Trophoblast cell (in vitro differentiated cells and primary cell): Measurements from ENCODE around the gene WRNIP1.

Source experiments
- DNase-seq, 2 donors: peaks; one replicate each; pipeline ENCODE4 v3.0.0-alpha.2; 2016
- H2AFZ ChIP-seq: 2 replicates; pipeline ENCODE4 v1.6.1; 2013; ENCODE audit warnings: low read length, moderate library complexity, mild to moderate bottlenecking; ENCODE audit not compliant: insufficient read depth, poor library complexity
- H2AK5ac ChIP-seq: 2 replicates; pipeline ENCODE4 v1.6.1; 2013; ENCODE audit warnings: mild to moderate bottlenecking, low read length
- H2BK120ac ChIP-seq: 2 replicates; pipeline ENCODE4 v1.6.1; 2013; ENCODE audit warnings: low read length, mild to moderate bottlenecking, moderate library complexity; ENCODE audit not compliant: insufficient read depth, poor library complexity
- H2BK12ac ChIP-seq: 2 replicates; pipeline ENCODE4 v1.6.1; 2013; ENCODE audit warnings: mild to moderate bottlenecking, low read length, moderate library complexity
- H2BK5ac ChIP-seq: 2 replicates; pipeline ENCODE4 v1.6.1; 2013; ENCODE audit warnings: low read length, low read depth, moderate library complexity, mild to moderate bottlenecking; ENCODE audit not compliant: poor library complexity
- H3K14ac ChIP-seq: 2 replicates; pipeline ENCODE4 v1.6.1; 2013; ENCODE audit warnings: mild to moderate bottlenecking, low read length
- H3K18ac ChIP-seq: 2 replicates; pipeline ENCODE4 v1.6.1; 2013; ENCODE audit warnings: mild to moderate bottlenecking, low read length
- H3K23ac ChIP-seq: 2 replicates; pipeline ENCODE4 v1.6.1; 2013; ENCODE audit warnings: low read length
- H3K27ac ChIP-seq: 2 replicates; pipeline ENCODE4 v1.5.1; 2013; ENCODE audit warnings: low read depth, mild to moderate bottlenecking, inconsistent platforms, low read length, moderate library complexity
- H3K27me3 ChIP-seq: 2 replicates; pipeline ENCODE4 v1.6.1; 2013; ENCODE audit warnings: inconsistent platforms, mild to moderate bottlenecking, low read length, moderate library complexity; ENCODE audit not compliant: insufficient read depth
- H3K36me3 ChIP-seq, 2 experiments: 1 replicate in 1 of 2; 2 replicates in 1 of 2; pipeline ENCODE4 v1.6.1; 2013; ENCODE audit warnings: low read length in 2 of 2, mild to moderate bottlenecking in 2 of 2, moderate library complexity in 1 of 2; ENCODE audit not compliant: insufficient read depth in 2 of 2, control insufficient read depth in 1 of 2
- H3K4ac ChIP-seq: 2 replicates; pipeline ENCODE4 v1.6.1; 2013; ENCODE audit warnings: low read depth, mild to moderate bottlenecking, low read length, moderate library complexity
- H3K4me1 ChIP-seq, 2 experiments: 1 replicate in 1 of 2; 2 replicates in 1 of 2; pipeline ENCODE4 v1.6.1; 2013; ENCODE audit warnings: low read length in 2 of 2, mild to moderate bottlenecking in 2 of 2, moderate library complexity in 1 of 2; ENCODE audit not compliant: insufficient read depth in 2 of 2, control insufficient read depth in 1 of 2
- H3K4me2 ChIP-seq: 2 replicates; pipeline ENCODE4 v1.6.1; 2013; ENCODE audit warnings: inconsistent platforms, mild to moderate bottlenecking, low read length, moderate library complexity
- H3K4me3 ChIP-seq: 2 replicates; pipeline ENCODE4 v1.5.1; 2013; ENCODE audit warnings: mild to moderate bottlenecking, low read depth, low read length, inconsistent platforms
- H3K79me1 ChIP-seq: one replicate; pipeline ENCODE4 v1.6.1; 2013; ENCODE audit warnings: low read length
- H3K79me2 ChIP-seq: 2 replicates; pipeline ENCODE4 v1.6.1; 2013; ENCODE audit warnings: low read length, mild to moderate bottlenecking; ENCODE audit not compliant: control insufficient read depth, insufficient read depth, poor library complexity
- H3K9ac ChIP-seq: 2 replicates; pipeline ENCODE4 v1.6.1; 2013; ENCODE audit warnings: mild to moderate bottlenecking, low read length
- H3K9me3 ChIP-seq: 2 replicates; pipeline ENCODE4 v1.6.1; 2013; ENCODE audit warnings: low read depth, mild to moderate bottlenecking, control low read depth, inconsistent platforms, low read length; ENCODE audit not compliant: insufficient read depth
- H4K12ac ChIP-seq: 2 replicates; pipeline ENCODE4 v1.6.1; 2013; ENCODE audit warnings: low read depth, mild to moderate bottlenecking, low read length, moderate library complexity
- H4K8ac ChIP-seq: 2 replicates; pipeline ENCODE4 v1.6.1; 2013; ENCODE audit warnings: low read depth, mild to moderate bottlenecking, low read length, moderate library complexity
- H4K91ac ChIP-seq: one replicate; pipeline ENCODE4 v1.6.1; 2013; ENCODE audit warnings: low read depth, mild to moderate bottlenecking, low read length, moderate library complexity
- WGBS: extraction: QIAGEN DNeasy Blood & Tissue Kit; methylation state at CpG from one replicate; pipeline ENCODE4 v1.1.7; 2013; ENCODE audit warnings: missing lambda C conversion rate; ENCODE audit not compliant: insufficient read length, insufficient coverage; ENCODE audit errors: extremely low coverage; 5-methylcytosine and 5-hydroxymethylcytosine counted together

Gene WRNIP1

GRCh38 chr6:2786269-2786668 is 21.1 kb downstream of the WRNIP1 start:
- no peak overlapping the region for H3K23ac ChIP-seq
- no peak overlapping the region for H3K27ac ChIP-seq
- H3K9ac ChIP-seq: no peak overlapping the region
- H3K4me1 ChIP-seq: peaks cover 0 to 2% of the 10 kb centered on the region in 2 experiments
- no CpG with 5 or more reads among the region's 4 CpGs for WGBS
- H2AFZ ChIP-seq: no peak overlapping the region
- H2BK5ac ChIP-seq: no peak overlapping the region
- H2BK12ac ChIP-seq: no peak overlapping the region
- DNase-seq: no peak
- H3K4me3 ChIP-seq: no peak overlapping the region
- no peak overlapping the region for H4K8ac ChIP-seq
- no peak overlapping the region for H4K12ac ChIP-seq
- no peaks in the 10 kb centered on the region for H3K79me2 ChIP-seq
- no peak overlapping the region for H2AK5ac ChIP-seq
- H3K14ac ChIP-seq: no peak overlapping the region
- H3K18ac ChIP-seq: no peak overlapping the region
- peaks cover 21 to 31% of the 10 kb centered on the region in 2 experiments for H3K36me3 ChIP-seq
- H3K27me3 ChIP-seq: no peaks in the 10 kb centered on the region
- H4K91ac ChIP-seq: no peak overlapping the region
- no peak overlapping the region for H3K4me2 ChIP-seq
- H3K9me3 ChIP-seq: no peaks in the 10 kb centered on the region
- no peaks in the 10 kb centered on the region for H3K79me1 ChIP-seq
- no peak overlapping the region for H2BK120ac ChIP-seq
- H3K4ac ChIP-seq: no peak overlapping the region

- H3K79me2 ChIP-seq: no peaks in the 10 kb centered on the region
- no peak overlapping the region for H3K4me3 ChIP-seq
- H3K79me1 ChIP-seq: no peaks in the 10 kb centered on the region
- no peak overlapping the region for H3K23ac ChIP-seq
- no peak overlapping the region for H4K12ac ChIP-seq
- no peaks in the 10 kb centered on the region for H3K27me3 ChIP-seq
- no peak overlapping the region for H3K4me2 ChIP-seq
- H2AFZ ChIP-seq: no peak overlapping the region
- no peak overlapping the region for H2BK5ac ChIP-seq
- peaks cover 5 to 6% of the 10 kb centered on the region in 2 experiments for H3K36me3 ChIP-seq
- H2AK5ac ChIP-seq: no peak overlapping the region
- H4K91ac ChIP-seq: peak overlapping the region; percentile 28
- H3K27ac ChIP-seq: no peak overlapping the region
- H4K8ac ChIP-seq: no peak overlapping the region
- DNase-seq: peak; percentile 72 to 81
- H3K14ac ChIP-seq: no peak overlapping the region
- H3K4me1 ChIP-seq: peaks cover 2 to 6% of the 10 kb centered on the region in 2 experiments
- no peak overlapping the region for H3K4ac ChIP-seq
- H3K9ac ChIP-seq: no peak overlapping the region
- no peaks in the 10 kb centered on the region for H3K9me3 ChIP-seq
- no peak overlapping the region for H3K18ac ChIP-seq
- no CpG with 5 or more reads among the region's 11 CpGs for WGBS
- H2BK120ac ChIP-seq: no peak overlapping the region
- H2BK12ac ChIP-seq: no peak overlapping the region
Observed at GRCh38 chr6:2790588-2791449, 25.6 kb downstream of the WRNIP1 start.

- WGBS: no CpG with 5 or more reads among the region's 4 CpGs
- no peaks in the 10 kb centered on the region for H3K27me3 ChIP-seq
- H4K12ac ChIP-seq: no peak overlapping the region
- no peak overlapping the region for H2AK5ac ChIP-seq
- H2BK12ac ChIP-seq: no peak overlapping the region
- H3K9ac ChIP-seq: no peak overlapping the region
- no peak overlapping the region for H2BK5ac ChIP-seq
- no peak overlapping the region for H2BK120ac ChIP-seq
- H4K91ac ChIP-seq: no peak overlapping the region
- no peak overlapping the region for H3K14ac ChIP-seq
- no peaks in the 10 kb centered on the region for H3K79me1 ChIP-seq
- peaks cover 0 to 2% of the 10 kb centered on the region in 2 experiments for H3K36me3 ChIP-seq
- H4K8ac ChIP-seq: no peak overlapping the region
- H3K4me2 ChIP-seq: no peak overlapping the region
- peaks cover 4 to 8% of the 10 kb centered on the region in 2 experiments for H3K4me1 ChIP-seq
- H2AFZ ChIP-seq: no peak overlapping the region
- no peaks in the 10 kb centered on the region for H3K9me3 ChIP-seq
- no peak for DNase-seq
- no peak overlapping the region for H3K27ac ChIP-seq
- H3K4me3 ChIP-seq: no peak overlapping the region
- H3K23ac ChIP-seq: no peak overlapping the region
- no peak overlapping the region for H3K18ac ChIP-seq
- H3K79me2 ChIP-seq: no peaks in the 10 kb centered on the region
- H3K4ac ChIP-seq: no peak overlapping the region
Observed at GRCh38 chr6:2791450-2791974, 26.3 kb downstream of the WRNIP1 start.

DNA sequence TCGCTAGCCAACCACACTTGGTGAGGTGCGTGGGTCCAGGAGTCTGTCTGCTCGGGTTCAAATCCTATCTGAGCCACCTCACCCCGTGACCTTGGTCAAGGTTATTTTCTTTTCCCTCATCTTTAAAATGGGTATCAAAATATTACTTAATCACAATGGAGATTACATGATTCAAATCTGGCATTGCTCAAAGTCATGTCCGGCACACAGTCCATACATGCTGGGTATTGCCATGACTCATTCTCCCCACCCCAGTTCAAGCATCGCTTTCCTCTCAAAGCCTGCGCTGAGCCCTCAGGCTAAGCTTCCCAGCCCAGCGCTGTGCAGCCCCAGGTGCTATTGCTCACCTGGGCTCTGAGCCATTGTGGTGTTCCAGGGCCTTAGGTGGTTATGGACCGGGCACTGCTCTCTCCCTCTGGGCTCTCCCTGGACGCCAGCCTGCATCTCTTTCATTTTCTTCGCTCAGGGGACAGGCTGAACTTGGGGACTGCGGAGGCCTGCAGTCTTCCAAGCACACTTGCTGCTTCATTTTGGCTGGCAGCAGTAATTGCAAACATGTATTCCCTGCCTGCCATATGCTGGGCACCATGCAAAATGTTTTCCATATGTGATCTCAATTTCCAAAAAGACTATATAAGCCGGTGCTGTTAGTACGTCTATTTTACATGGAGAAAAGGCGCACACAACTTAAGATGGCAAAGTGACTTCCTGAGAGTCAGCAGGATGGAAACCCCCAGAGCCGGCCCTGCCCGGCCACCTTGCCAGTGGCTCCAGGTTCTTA is 27.3 kb downstream of the WRNIP1 start:
- H2BK120ac ChIP-seq: no peak overlapping the region
- no peak overlapping the region for H2BK5ac ChIP-seq
- H3K36me3 ChIP-seq: peaks cover 0 to 2% of the 10 kb centered on the region in 2 experiments
- no peak overlapping the region for H2AFZ ChIP-seq
- H3K27me3 ChIP-seq: no peaks in the 10 kb centered on the region
- H4K91ac ChIP-seq: no peak overlapping the region
- H4K12ac ChIP-seq: no peak overlapping the region
- H2AK5ac ChIP-seq: no peak overlapping the region
- no peak overlapping the region for H3K4ac ChIP-seq
- peaks cover 4 to 10% of the 10 kb centered on the region in 2 experiments for H3K4me1 ChIP-seq
- H3K27ac ChIP-seq: no peak overlapping the region
- no peaks in the 10 kb centered on the region for H3K9me3 ChIP-seq
- WGBS: no CpG with 5 or more reads among the region's 17 CpGs
- no peak overlapping the region for H3K4me2 ChIP-seq
- no peak overlapping the region for H2BK12ac ChIP-seq
- H3K9ac ChIP-seq: no peak overlapping the region
- no peak overlapping the region for H3K18ac ChIP-seq
- no peak overlapping the region for H3K14ac ChIP-seq
- no peaks in the 10 kb centered on the region for H3K79me1 ChIP-seq
- H3K23ac ChIP-seq: no peak overlapping the region
- no peaks in the 10 kb centered on the region for H3K79me2 ChIP-seq
- DNase-seq: peak; percentile 70 to 86
- H4K8ac ChIP-seq: no peak overlapping the region
- no peak overlapping the region for H3K4me3 ChIP-seq
